ENCODE data around the gene LONRF3. TPM values are rescaled to one million over a fixed set of nuclear protein-coding genes. Genes with fewer than 3 reads are reported as not detected.
A peak's percentile ranks its signal among the peaks of the same experiment; 100 is the strongest.

The LONRF3 gene
- total and polyA plus RNA-seq, 2 of the 13 experiments (the other 11 are each of a cell fraction or from before 2014, with no cell fraction given): 4.8 to 11.6 TPM

DNA sequence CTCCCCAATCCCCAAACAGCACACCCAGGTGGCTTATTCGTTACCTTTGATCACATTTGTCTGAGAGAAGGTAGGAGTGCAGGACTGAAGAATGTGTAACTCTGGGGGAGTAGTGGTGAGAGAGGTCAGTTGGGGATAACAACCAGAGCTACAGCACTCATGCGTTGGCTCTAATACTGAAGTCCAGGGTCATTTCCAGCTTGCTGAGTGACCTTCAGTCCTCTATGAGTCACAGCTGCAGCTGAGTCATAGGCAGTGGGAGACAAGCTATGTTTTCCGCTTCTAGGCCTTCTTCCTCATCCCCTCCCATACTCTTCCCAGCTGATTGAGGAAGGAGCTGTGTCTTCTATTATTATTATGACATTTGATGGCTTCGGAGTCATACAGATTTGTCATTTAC is 66.8 kb downstream of the LONRF3 start (continued):
- TF ChIP-seq, protein P1, sequence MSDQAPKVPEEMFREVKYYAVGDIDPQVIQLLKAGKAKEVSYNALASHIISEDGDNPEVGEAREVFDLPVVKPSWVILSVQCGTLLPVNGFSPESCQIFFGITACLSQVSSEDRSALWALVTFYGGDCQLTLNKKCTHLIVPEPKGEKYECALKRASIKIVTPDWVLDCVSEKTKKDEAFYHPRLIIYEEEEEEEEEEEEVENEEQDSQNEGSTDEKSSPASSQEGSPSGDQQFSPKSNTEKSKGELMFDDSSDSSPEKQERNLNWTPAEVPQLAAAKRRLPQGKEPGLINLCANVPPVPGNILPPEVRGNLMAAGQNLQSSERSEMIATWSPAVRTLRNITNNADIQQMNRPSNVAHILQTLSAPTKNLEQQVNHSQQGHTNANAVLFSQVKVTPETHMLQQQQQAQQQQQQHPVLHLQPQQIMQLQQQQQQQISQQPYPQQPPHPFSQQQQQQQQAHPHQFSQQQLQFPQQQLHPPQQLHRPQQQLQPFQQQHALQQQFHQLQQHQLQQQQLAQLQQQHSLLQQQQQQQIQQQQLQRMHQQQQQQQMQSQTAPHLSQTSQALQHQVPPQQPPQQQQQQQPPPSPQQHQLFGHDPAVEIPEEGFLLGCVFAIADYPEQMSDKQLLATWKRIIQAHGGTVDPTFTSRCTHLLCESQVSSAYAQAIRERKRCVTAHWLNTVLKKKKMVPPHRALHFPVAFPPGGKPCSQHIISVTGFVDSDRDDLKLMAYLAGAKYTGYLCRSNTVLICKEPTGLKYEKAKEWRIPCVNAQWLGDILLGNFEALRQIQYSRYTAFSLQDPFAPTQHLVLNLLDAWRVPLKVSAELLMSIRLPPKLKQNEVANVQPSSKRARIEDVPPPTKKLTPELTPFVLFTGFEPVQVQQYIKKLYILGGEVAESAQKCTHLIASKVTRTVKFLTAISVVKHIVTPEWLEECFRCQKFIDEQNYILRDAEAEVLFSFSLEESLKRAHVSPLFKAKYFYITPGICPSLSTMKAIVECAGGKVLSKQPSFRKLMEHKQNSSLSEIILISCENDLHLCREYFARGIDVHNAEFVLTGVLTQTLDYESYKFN (CRISPR knock-in tag; conservative IDR thresholded peaks at IDR 0.05): peak; percentile 37
- peak; percentile 97 for TF ChIP-seq RXRB (CRISPR knock-in tag; IDR thresholded peaks at IDR 0.05; ENCODE audit: borderline replicate concordance)
- TF ChIP-seq, protein P2, sequence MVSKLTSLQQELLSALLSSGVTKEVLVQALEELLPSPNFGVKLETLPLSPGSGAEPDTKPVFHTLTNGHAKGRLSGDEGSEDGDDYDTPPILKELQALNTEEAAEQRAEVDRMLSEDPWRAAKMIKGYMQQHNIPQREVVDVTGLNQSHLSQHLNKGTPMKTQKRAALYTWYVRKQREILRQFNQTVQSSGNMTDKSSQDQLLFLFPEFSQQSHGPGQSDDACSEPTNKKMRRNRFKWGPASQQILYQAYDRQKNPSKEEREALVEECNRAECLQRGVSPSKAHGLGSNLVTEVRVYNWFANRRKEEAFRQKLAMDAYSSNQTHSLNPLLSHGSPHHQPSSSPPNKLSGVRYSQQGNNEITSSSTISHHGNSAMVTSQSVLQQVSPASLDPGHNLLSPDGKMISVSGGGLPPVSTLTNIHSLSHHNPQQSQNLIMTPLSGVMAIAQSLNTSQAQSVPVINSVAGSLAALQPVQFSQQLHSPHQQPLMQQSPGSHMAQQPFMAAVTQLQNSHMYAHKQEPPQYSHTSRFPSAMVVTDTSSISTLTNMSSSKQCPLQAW (CRISPR knock-in tag; IDR thresholded peaks at IDR 0.05): peak; percentile 43; the same call in 1 of the 2 replicates
- peak; percentile 87 for TF ChIP-seq JUND (CRISPR knock-in tag; IDR thresholded peaks at IDR 0.05)
- TF ChIP-seq, protein P3, sequence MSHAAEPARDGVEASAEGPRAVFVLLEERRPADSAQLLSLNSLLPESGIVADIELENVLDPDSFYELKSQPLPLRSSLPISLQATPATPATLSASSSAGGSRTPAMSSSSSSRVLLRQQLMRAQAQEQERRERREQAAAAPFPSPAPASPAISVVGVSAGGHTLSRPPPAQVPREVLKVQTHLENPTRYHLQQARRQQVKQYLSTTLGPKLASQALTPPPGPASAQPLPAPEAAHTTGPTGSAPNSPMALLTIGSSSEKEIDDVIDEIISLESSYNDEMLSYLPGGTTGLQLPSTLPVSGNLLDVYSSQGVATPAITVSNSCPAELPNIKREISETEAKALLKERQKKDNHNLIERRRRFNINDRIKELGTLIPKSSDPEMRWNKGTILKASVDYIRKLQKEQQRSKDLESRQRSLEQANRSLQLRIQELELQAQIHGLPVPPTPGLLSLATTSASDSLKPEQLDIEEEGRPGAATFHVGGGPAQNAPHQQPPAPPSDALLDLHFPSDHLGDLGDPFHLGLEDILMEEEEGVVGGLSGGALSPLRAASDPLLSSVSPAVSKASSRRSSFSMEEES (CRISPR knock-in tag; IDR thresholded peaks at IDR 0.05): no peak
- TF ChIP-seq NR2F6 (IDR thresholded peaks at IDR 0.05): 0 out of 2 replicates have a peak, but pooled peaks have one; percentile 20
- 0 out of 2 replicates have a peak, but pooled peaks have one; percentile 34 for TF ChIP-seq NR2F6 (CRISPR knock-in tag; IDR thresholded peaks at IDR 0.05)

Measured in HepG2 (cell line).